HT1080 (cell line): ENCODE data around the gene CUTA. TPM values are rescaled to one million over a fixed set of nuclear protein-coding genes. Genes with fewer than 3 reads are reported as not detected.

ENCODE experiments used
- DNase-seq: peaks from one replicate; pipeline ENCODE4 v3.0.0-alpha.2; 2015; ENCODE audit warnings: low read depth
- total RNA-seq: library from RNA; depleted of rRNA; stranded (reverse); fragments of >200 nt; shearing (Covaris generic); gene quantifications from 2 replicates; pipeline ENCODE4 v1.2.3, GENCODE V29; 2014

CUTA gene
- total RNA-seq, 1 experiment from 2014 or later: 270 TPM

DNA sequence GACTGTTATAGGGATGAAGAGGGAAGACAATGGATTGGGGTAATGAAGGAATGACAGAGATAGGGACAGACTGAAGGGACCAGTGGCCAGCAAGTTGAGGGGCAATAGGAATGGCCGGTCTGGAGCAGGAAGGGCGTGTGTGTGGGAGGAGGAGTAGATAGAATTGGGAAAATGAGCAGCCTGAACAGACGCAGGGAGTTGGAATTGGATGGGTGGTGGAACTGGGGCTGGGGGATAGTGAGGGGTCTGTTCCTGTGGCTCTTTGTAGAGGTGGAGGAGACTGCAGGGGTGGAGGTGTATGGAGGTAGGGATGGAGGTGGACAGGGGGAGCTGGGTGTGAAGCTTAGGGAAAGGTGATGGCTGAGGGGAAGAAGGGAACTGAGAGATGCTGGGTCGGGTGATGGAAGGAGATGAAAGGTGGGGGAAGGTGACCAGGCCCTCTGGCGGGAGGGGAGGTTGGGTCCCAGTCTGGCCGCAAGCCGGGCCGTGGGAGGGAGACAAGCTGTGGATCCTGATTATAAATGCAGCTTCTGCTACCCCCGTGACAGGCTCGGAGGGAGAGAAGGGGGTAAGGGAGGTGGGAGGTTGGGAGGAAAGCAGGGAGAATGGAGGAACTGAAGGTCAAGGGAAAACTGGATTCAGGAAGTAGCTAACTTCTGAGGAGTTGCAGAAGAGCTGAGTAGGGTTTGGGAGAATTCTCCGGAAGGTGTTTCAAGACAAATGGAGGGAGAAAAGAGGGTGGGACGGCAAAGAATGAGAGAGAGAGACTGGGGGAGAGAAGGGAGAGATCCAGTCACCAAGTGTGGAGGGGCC is 7.2 kb upstream of the CUTA start:
- no peak for DNase-seq

DNA sequence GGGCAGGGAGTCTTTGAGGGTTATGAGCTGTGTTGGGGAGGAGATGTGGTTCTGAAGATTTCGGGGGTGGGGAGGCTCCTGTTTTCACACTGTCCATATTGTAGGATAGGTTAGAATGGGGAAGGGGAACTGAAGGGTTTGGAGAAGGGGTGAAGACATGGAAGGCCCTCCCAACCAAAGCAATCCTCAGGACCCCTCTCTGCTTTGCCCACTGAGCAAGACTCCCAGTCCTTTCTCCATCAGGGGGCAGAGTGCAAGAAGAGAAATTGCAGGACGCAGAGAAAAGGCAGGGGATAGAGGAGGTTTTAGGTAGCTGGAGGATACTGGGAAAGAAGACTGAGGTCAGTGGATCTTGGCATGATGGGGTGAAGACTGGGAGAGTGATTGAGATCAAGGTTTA is 5.9 kb upstream of the CUTA start:
- DNase-seq: no peak

DNA sequence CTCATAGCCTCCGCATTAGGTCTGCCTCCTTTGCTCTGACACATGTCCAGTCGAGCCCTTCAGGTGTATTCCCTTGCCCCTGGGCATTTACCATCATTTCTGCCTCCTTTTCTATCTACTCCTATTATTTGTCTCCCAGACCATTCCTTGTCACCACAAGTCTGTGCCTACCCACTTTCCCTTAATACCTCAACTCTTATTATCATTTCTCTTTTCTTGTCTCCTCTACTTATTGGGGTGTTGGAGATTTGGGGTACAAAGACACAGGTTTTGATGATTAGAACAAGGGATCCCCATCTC is 3.4 kb upstream of the CUTA start:
- DNase-seq: no peak

DNA sequence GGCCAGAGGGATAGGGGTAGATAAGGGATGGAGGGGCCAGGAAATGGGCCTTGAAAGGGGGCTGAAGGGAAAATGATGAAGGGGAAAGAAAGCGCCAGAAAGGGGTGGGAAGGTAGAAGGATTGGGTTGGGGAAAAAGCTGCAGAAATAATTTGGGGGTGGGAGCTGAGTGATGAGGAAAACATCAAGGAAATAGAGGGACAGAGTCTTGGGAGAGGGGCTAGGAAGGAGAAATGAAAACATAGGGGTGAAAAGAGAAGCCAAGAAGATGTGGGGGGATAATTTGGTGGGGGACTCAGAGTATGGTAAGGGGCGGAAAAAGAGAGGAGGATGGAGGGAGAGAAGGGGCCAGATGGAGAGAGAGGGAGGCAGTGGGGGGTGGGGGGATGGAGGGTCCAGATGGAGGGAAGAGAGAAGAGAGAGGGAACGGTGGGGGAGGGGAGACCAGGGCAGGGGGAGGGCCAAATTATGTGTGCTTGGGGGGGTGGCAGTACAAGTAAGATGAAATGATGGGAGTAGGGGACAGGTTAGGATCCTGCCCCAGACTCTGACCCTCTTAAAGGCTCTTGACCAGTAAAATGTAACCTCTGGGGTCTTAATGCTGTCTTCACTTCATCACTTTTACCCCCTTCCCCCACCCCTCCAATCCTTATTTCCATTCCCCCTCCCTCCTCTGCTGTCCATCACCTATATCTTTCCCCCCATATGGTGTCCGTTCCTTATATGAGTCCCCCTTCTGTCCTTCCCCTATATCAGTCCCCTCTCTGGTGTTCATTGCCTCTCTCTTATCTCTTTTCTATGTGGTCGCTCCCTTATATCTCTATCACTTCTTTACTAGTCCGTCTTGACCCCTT is 2.8 kb upstream of the CUTA start:
- DNase-seq: no peak

DNA sequence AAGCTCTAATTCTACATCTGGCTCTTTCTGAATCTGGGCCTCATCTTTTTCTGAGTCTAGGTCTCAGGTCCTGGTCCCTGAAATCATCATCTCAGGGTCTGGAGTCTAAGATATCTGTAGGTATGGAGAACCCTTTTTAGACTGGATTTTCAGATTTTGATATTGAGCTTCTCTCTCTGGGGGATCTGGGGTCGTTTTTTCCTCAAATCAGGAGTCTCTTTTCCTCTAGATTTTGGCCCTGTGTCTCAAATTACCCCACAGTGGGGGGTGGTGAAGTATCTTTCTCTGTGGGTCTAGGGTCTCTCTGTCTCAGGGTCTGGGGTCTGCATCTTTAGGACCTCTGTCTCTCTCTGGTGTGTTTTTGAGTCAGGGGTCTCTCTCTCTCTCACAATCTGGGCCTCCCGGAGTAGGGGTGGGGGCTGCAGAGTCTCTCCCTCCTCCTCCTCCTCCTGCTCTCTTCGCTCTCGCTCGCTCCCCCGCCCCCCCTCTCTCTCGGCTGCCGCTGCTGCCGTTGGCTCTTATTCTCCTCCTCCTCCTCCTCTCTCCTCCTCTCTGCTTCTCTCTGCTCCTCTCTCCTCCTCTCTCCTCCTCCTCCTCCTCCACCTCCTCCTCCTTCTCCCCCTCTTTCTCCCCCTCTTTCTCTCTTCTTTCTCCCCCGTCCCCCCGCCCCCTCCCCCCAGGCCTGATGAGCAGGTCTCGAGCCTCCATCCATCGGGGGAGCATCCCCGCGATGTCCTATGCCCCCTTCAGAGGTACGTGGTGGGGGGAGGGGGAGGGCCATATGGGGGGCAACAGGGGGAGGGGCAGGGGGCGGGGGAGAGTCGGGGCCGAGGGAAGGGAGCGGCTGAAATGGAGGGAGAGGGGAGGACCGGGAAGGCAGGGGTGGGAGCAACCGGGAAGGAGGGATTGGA is 1.9 kb upstream of the CUTA start, which contains the start of gene SYNGAP1:
SYNGAP1 (plus strand) TSS at position 486 of the 911 bp plus-strand sequence; CDS start at position 686, 200 bp downstream.
- DNase-seq: no peak

DNA sequence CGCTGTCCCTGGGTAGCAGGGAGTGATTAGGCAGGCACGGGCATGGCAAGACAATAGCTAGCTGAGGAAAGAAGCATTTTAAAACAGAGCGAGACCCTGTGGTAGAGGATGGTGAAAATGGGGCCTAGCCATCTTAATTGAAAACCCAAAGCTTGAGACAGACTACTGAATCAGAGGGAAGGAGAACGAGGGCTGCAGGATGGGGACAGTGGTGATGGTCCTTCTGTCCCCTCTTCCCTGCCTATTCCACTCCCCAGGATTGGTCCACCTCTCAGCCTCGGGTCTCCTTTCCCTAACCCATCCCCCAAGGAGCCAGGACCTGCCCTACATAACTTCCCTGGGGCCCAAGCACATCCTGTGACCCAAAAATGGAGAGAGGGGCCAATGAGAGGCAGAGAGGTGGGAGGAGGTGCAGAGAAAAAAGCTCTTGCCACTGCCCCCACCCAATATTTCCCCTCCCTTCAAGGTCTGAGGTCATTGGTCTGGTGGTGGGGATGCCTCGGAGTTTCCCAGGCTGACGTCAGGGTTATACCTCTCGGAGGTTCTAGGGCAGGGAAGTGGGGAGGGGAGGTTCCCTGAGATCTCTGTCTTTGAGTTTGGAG is 884 bp upstream of the CUTA start:
- DNase-seq: no peak

DNA sequence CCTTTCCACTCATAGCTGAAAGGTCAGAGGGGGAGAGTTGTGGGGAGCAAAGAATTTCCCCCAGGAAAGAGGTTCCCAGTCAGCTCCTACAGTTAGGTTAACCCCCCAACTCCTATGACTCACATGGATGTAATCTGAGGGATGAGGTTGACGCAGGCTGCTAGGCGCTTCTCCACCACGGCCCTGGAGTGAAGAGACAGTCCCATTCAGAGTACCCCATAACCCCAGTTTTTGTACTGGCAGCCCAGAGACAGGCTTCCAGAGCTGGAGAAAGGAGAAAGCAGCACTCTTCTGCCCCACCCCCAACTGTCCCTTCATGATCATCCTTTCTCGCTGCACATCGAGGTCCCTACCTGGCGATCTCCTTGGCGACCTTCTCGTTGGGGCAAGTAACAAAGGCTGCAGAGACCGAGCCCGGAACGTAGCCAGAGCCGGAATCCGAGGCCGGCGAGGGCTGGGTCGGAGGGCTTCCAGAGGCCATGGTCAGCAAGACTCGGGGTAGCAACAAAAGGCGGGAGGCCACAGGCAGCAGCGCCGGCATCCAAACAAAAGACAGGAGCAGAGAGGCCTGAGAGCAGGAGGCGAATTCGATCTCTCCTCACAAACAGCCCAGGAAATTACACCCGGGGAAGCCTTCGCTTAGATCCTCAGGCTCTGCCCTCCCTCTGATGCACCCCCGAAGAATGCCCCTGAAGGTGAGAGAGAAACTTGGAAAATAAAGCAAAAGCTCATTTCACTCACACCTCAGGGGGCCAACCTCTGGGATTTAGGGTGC is 592 bp downstream of the CUTA start:
- DNase-seq: peak; percentile 80

DNA sequence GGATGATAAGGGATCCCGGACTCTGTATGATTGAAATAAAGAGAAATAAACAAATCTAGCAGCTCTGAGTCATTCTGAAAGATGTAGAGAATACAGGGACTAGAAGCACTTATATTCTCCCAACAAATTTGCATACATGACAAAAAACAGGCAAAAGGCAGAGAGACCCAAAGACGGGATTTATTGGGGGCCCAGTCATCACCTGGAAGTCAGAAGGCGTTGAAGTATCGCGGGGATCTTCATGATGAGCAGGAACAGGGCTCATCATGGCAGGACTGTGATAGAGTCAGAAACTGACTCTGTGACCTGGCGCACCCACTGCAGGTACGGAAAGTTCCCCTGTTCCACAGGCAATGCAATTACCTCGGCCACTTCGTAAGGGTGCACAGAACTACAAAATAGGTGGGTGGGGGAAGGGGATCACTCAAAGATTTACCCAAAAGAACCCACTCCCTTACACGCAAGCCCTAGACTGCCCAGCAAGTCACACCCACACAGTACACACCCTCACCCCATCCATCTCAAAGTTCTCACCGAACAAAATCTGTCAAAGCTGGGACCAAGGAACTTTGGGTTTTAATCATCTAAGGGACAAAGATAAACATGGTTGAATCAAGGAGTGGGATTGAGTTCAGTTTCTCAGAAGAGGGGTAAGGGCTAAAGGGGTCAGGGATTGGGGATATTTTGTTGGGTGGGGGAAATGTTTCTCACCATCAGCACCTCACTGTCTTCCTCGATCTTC is 1.4 kb downstream of the CUTA start:
- no peak for DNase-seq

DNA sequence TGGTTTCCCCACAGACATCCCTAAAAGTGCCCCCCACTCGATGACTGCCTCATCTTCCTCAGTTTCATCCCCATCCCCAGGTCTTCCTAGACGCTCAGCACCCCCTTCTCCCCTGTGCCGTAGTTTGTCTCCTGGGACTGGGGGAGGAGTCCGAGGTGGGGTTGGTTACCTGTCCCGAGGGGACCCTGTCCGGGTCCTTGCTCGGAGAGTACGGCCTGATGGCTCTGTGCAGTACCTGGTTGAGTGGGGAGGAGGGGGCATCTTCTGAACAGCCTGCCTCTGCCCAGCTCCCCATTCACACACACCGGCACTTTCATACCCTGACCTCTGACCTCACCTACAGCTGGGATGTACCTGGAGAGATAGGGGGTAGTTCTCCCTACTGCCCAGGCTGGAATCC is 2.1 kb downstream of the CUTA start:
- no peak for DNase-seq

DNA sequence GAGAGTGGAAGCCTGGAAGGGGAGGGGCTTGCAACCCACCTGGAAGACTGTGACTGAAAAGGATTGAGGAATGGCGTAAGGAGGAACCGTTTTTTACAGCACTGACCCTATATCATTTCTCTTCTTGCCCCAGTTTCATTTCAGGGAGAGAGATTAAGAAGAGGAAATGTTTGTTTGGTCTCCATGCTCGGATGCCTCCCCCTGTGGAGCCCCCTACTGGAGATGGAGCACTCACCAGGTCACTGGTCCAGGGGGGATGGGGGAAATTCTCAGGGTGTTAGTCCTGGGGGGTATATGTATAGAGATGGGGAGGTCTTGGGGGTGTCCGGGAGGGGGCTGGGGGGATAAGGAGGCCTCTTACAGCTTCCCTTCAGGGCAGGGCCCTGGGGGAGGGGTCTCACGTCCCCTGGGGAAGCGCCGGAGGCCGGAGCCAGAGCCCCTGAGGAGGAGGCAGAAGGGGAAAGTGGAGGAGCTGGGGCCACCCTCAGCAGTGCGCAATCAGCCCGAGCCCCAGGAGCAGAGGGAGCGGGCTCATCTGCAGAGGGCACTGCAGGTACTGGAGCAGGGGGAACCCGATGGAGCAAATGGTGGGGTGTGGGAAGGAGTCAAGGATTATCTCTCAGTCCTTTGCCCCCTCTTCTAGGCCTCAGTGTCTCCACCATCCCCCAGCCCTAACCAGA is 3.2 kb downstream of the CUTA start:
- no peak for DNase-seq

DNA sequence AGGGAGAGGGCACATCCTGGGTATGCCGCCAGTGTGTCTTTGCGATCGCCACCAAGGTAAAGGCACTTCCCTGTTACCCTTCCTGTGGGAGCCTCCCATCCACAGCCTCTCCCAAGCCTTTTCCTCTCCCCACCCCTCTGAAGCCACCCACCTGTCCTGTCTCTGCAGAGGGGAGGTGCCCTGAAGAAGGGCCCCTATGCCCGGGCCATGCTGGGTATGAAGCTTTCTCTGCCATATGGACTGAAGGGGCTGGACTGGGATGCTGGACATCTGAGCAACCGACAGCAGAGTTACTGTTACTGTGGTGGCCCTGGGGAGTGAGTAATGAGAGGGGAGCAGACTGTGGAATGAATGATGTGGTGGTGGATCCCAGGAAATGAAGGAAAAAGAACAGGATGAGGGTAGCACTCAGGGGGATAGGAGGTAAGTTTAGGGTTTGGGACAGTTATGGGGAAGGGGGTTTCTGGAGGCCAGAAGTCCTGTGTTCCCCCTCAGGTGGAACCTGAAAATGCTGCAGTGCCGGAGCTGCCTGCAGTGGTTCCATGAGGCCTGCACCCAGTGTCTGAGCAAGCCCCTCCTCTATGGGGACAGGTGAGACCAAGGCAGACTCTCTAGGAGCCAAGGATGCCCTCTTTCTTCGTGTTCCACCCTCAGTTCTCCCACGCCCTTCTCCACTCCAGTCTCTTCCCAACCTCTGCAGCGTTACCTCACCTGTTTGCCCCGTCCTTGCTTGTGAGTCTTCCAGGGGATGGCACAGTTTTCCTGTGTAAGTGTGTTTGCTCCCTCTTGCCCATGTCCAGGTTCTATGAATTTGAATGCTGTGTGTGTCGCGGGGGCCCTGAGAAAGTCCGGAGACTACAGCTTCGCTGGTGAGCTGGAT is 4.4 kb downstream of the CUTA start:
- no peak for DNase-seq

DNA sequence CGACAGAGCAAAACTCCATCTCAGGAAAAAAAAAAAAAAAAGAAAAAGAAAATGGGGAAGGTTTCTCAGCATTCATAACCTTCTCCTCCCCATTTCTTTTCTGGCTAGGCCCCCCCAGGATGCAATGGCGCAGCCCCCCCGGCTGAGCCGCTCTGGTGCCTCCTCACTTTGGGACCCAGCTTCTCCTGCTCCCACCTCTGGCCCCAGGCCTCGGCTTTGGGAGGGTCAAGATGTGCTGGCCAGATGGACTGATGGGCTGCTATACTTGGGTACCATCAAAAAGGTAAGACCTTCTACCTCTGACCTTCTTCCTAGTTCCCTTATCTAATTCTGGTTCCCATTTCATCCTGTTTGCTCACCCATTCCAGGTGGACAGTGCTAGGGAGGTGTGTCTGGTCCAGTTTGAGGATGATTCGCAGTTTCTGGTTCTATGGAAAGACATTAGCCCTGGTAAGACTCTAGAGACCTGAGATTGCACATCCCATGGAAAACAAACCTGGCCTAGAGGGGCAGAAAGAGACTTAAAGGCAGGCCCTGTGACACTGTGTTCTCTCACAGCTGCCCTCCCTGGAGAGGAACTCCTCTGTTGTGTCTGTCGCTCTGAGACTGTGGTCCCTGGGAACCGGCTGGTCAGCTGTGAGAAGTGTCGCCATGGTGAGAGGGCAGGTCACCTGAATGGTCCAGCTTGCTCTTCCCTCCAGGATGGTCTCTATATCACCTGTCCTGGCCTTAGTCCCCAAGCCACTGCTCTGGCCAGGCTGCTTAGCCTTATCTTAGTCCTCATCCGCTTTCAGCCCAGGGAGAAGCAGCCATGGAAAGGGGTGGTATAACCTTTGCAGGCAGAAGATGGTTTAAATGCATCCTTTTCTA is 5.5 kb downstream of the CUTA start:
- DNase-seq: no peak

DNA sequence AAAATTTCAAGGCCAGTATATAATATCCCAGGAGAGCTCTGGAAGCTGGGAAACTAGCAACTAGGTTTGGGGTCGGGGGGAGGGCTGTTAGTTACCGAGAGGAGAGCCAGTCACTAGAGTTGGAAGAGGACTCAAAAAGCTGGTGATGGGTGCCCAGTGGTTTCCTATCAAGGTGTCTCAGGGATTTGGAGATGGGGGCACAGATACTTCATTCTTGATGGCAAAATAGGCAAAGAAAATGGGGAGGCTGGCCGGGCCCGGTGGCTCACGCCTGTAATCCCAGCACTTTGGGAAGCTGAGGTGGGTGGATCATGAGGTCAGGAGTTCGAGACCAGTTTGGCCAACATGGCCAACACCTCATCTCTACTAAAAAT is 6.3 kb downstream of the CUTA start:
- DNase-seq: no peak

DNA sequence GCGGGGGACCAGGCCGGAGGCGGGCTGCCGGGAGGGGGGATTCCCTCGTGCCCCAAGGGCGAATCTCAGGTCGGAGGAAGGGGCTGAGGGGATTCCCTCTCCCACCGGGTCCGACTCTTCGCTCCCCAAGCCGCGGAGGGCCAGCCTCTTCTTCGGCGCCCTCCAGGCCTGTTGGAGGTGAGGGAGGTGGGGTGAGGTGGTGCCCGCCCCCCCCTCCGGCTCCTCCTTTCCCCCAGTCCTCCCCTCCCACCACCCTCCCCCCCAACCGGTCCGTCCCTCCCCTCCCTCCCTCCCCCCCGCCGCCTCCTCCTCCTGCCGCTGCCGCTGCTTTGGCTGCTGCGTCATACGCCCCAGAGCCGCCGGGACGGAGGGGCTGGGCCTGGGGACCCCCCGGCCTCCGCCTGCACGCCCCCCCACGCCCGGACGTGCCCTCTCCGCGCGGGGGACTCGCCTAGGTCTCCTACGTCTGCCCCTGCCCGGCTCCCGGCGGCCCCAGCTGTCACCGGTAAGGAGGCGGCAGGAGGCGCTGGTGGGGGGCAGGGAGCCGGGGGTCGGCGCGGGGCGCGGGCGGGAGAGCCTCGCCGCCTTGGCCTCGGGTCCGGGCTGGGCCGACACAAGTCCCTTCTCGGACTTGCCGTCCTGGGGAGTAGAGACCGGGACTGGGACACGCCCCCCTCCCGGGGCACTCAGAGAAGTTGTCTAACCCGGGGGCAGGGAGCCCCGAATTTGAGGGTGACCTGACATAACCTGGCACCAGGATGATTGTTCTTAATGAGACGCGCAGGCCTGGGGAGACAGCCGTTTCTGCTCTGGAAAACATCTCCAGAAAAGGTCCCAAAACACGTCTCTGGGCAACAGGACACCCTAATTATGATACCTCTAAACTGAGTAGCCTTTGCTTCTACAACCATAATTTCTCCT is 6.9 kb downstream of the CUTA start, which contains the start of gene PHF1:
PHF1 (plus strand) TSS at position 304 of the 921 bp plus-strand sequence. CDS start 1,250 bp downstream, outside the sequence.
- peak; percentile 68 for DNase-seq

DNA sequence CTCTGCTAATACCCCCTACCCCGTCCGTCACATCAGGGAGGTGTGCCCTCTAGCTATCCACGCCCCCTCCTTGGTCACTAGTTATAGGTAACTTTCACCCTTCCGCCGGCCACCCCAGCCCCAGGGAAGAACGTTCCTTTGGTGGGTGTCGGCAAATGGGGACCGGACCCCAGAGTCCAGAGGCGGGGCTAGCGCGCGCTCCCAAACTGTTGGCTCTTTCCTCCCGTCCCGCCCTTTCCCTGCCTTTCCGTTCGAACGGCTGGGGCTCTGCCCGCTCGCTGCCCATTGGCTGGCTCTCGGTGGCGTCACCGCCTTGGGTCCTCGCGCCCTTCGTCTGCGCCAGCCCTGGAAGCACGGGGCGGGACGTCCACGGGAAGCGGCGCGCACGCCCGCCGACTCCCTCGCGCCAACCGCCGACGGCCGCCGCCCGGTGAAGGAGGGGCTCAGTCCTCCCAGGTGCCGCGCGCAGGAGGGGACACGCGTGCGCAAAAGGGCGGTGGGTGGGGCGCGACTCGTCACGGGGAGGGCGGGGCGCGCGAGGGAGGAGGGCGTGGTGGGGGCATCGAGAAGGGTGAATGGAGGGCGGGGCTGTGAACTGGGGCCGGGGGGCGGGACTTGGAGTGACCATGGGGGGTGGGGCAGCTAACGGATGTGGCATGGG is 7.7 kb downstream of the CUTA start:
- DNase-seq: peak; percentile 98
